Epithelial cell of proximal tubule (primary cell): ENCODE results near the gene OR5T3. TPM values are rescaled to one million over a fixed set of nuclear protein-coding genes. Genes with fewer than 3 reads are reported as not detected.

ENCODE experiments used
- DNase-seq: peaks from one replicate; pipeline ENCODE4 v3.0.0-alpha.2; 2011; ENCODE audit warnings: low read depth
- H3K4me3 ChIP-seq: 2 replicates; pipeline ENCODE4 v1.5.1; 2011; ENCODE audit warnings: low read depth, mild to moderate bottlenecking, low read length
- CTCF ChIP-seq: conservative IDR thresholded peaks from 2 replicates; pipeline ENCODE4 v1.5.1; 2012; ENCODE audit warnings: low read depth, mild to moderate bottlenecking, low read length
- total RNA-seq: library from RNA; depleted of rRNA; stranded (reverse); fragments of >200 nt; gene quantifications from 2 replicates; pipeline ENCODE4 v1.2.3, GENCODE V29; 2015

The OR5T3 gene
- total RNA-seq, 1 donor from 2014 or later = not detected

GRCh38 chr11:56292154-56292553 is 40.1 kb downstream of the OR5T3 start, which contains the start of gene OR8H1:
Gene OR8H1, minus strand, starts transcription at chr11:56292254. Its CDS starts 1,192 bp downstream, at chr11:56291062.
- no peak for TF ChIP-seq CTCF
- H3K4me3 ChIP-seq = no peak within 1 kb of the TSS
- no peak for DNase-seq

- DNase-seq = no peak
- no peak for TF ChIP-seq CTCF
- H3K4me3 ChIP-seq = no peak overlapping the region
These were observed 44.8 kb downstream of the OR5T3 start for GRCh38 chr11:56296898-56297297.

Other genes with a start within 250 kb of the OR5T3 start
- not detected in 2 replicates for gene OR5AS1, start 224.6 kb upstream of the OR5T3 start, total RNA-seq
- not detected in 2 replicates for gene OR8I2, start 158.9 kb upstream of the OR5T3 start, total RNA-seq
- not detected in 2 replicates for gene OR8H2, start 148.6 kb upstream of the OR5T3 start, total RNA-seq
- gene OR8H3, start 129.9 kb upstream of the OR5T3 start, total RNA-seq = not detected in 2 replicates
- not detected in 2 replicates for gene OR8J3, start 112.1 kb upstream of the OR5T3 start, total RNA-seq
- gene OR8K5, start 91.9 kb upstream of the OR5T3 start, total RNA-seq = not detected in 2 replicates
- gene OR5J2, start 75.6 kb upstream of the OR5T3 start, total RNA-seq = not detected in 2 replicates
- gene OR5T2, start 18.0 kb upstream of the OR5T3 start, total RNA-seq = not detected in 2 replicates
- not detected in 2 replicates for gene OR5T1, start 21.9 kb downstream of the OR5T3 start, total RNA-seq
- not detected in 2 replicates for gene OR8H1, start 40.0 kb downstream of the OR5T3 start, total RNA-seq
- not detected in 2 replicates for gene OR8K3, start 62.9 kb downstream of the OR5T3 start, total RNA-seq
- gene OR8K1, start 93.8 kb downstream of the OR5T3 start, total RNA-seq = not detected in 2 replicates
- gene OR8J1, start 102.0 kb downstream of the OR5T3 start, total RNA-seq = not detected in 2 replicates
- not detected in 2 replicates for gene OR8U1, start 123.4 kb downstream of the OR5T3 start, total RNA-seq
- not detected in 2 replicates for gene OR5AL1, start 160.4 kb downstream of the OR5T3 start, total RNA-seq
- not detected in 2 replicates for gene OR5M3, start 221.1 kb downstream of the OR5T3 start, total RNA-seq
- gene OR5M8, start 239.1 kb downstream of the OR5T3 start, total RNA-seq = not detected in 2 replicates